GM23248 (cell line): Measurements from ENCODE around the gene SCP2. TPM values are rescaled to one million over a fixed set of nuclear protein-coding genes. Genes with fewer than 3 reads are reported as not detected.

Experiments
- DNase-seq: peaks from one replicate; pipeline ENCODE4 v3.0.0-alpha.2; 2015
- H2AFZ ChIP-seq: fragments of 200-600 bp; sonication (generic); 2 replicates; pipeline ENCODE4 v1.6.1; 2016; ENCODE audit warnings: antibody characterized with exemption
- H3F3A ChIP-seq: fragments of 200-600 bp; sonication (generic); 2 replicates; pipeline ENCODE4 v1.6.1; 2016; ENCODE audit warnings: mild to moderate bottlenecking, antibody characterized with exemption, mixed run types; ENCODE audit not compliant: insufficient read depth
- H3K27ac ChIP-seq: fragments of 200-600 bp; sonication (generic); 2 replicates; pipeline ENCODE4 v1.5.1; 2016; ENCODE audit warnings: mild to moderate bottlenecking
- H3K27me3 ChIP-seq: fragments of 200-600 bp; sonication (generic); replicated peaks from 2 replicates; pipeline ENCODE4 v1.6.1; 2016; ENCODE audit warnings: mild to moderate bottlenecking; ENCODE audit not compliant: insufficient read depth
- H3K36me3 ChIP-seq: fragments of 200-600 bp; sonication (generic); 2 replicates; pipeline ENCODE4 v1.6.1; 2016; ENCODE audit warnings: low read depth, mild to moderate bottlenecking
- H3K4me1 ChIP-seq: fragments of 200-600 bp; sonication (generic); 2 replicates; pipeline ENCODE4 v1.6.1; 2016; ENCODE audit warnings: mild to moderate bottlenecking; ENCODE audit not compliant: insufficient read depth
- H3K4me2 ChIP-seq: fragments of 200-600 bp; sonication (generic); one replicate; pipeline ENCODE4 v1.6.1; 2016; ENCODE audit warnings: mild to moderate bottlenecking; ENCODE audit not compliant: unreplicated experiment
- H3K4me3 ChIP-seq: fragments of 200-600 bp; sonication (generic); 2 replicates; pipeline ENCODE4 v1.5.1; 2016; ENCODE audit warnings: mild to moderate bottlenecking
- H3K79me2 ChIP-seq: fragments of 200-600 bp; sonication (generic); 2 replicates; pipeline ENCODE4 v1.6.1; 2016; ENCODE audit warnings: mild to moderate bottlenecking; ENCODE audit not compliant: insufficient read depth
- H3K9ac ChIP-seq: fragments of 200-600 bp; sonication (generic); 2 replicates; pipeline ENCODE4 v1.6.1; 2016; ENCODE audit warnings: mild to moderate bottlenecking
- H3K9me2 ChIP-seq: fragments of 200-600 bp; sonication (generic); 2 replicates; pipeline ENCODE4 v1.6.1; 2016; ENCODE audit warnings: mixed run types, mild to moderate bottlenecking, moderate library complexity; ENCODE audit not compliant: insufficient read depth
- H3K9me3 ChIP-seq: fragments of 200-600 bp; sonication (generic); one replicate; pipeline ENCODE4 v1.6.1; 2017; ENCODE audit warnings: low read depth
- H4K20me1 ChIP-seq: fragments of 200-600 bp; sonication (generic); 2 replicates; pipeline ENCODE4 v1.6.0; 2016; ENCODE audit not compliant: insufficient read depth
- EZH2 ChIP-seq: fragments of 200-600 bp; sonication (generic); IDR thresholded peaks from 2 replicates; pipeline ENCODE4 v1.6.1; 2018; ENCODE audit warnings: antibody characterized with exemption, mild to moderate bottlenecking; ENCODE audit not compliant: insufficient read depth, poor library complexity, severe bottlenecking
- EZH2phosphoT487 ChIP-seq: fragments of 200-600 bp; sonication (generic); IDR thresholded peaks from 2 replicates; pipeline ENCODE4 v1.6.1; 2018; ENCODE audit warnings: antibody characterized with exemption, moderate library complexity, mild to moderate bottlenecking, low read depth; ENCODE audit not compliant: insufficient read depth
- WGBS, 2 experiments: methylation state at CpG; one replicate each; pipeline ENCODE4 v1.1.6; 2015 to 2017; ENCODE audit warnings: low lambda C conversion rate in 2 of 2, low coverage in 1 of 2; ENCODE audit errors: missing lambda C conversion rate in 2 of 2; 5-methylcytosine and 5-hydroxymethylcytosine counted together
- in situ Hi-C: fragments of 300-500 bp; cut with MboI; formaldehyde crosslinking; loops from 2 replicates; pipeline ENCODE4 v1.15.0; 2020
- polyA plus RNA-seq: library from polyadenylated mRNA; unstranded; fragments of >200 nt; fragmentation: Nextera tagmentation; extraction: Ambion mirVana; gene quantifications from 2 replicates; pipeline ENCODE4 v1.2.1, GENCODE V29; 2016
- total RNA-seq: library from RNA; depleted of rRNA; stranded (reverse); fragments of >200 nt; shearing (Covaris generic); gene quantifications from 2 replicates; pipeline ENCODE4 v1.2.3, GENCODE V29; 2014

SCP2 gene
- total and polyA plus RNA-seq, 2 experiments from 2014 or later = 209 to 257 TPM

DNA sequence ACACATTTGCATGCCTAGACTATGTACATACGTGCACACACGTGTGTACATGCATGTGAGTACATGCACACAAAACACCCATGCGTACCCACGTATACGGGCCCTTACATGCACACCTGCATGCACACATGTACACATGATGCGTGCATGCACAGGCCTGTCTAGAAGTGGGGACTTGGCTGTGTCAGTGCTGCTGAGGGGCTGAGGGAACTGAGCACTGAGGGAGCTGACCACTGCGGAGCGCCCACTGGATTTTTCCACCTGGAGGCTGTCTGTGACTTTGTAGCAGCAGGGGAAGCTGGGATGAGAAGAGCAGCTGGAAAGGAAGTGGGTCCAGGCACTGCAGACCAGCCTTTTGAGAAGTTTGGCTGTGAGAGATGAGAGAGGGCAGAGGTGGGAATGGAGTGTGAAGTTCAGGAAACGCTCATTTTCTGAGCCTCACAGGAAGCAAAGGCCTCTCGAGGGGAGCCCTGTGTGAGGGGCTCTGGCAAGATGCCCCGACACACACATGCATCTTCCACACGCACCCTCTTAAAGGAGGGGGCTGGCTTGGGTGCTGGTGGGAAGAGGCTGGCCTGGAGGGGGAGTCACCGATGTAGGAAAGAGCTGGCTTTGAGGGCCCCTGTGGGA, 155.9 kb downstream of the SCP2 start:
- Histone ChIP-seq H3K27ac (no peak overlapping the region), H4K20me1 (no peaks in the 10 kb centered on the region), H3K9me3 (no peaks in the 10 kb centered on the region), H3K4me3 (no peak overlapping the region), H3K36me3 (no peaks in the 10 kb centered on the region), H3F3A (no peaks in the 10 kb centered on the region), H3K4me1 (no peaks in the 10 kb centered on the region), H3K9ac (no peak overlapping the region), H3K27me3 (no peaks in the 10 kb centered on the region), H2AFZ (no peak overlapping the region), H3K79me2 (no peaks in the 10 kb centered on the region), H3K4me2 (no peak overlapping the region), H3K9me2 (no peaks in the 10 kb centered on the region)
- 79 to 81% methylated on average over 13 of the region's 13 CpGs for WGBS, 2 experiments
- DNase-seq = no peak
- in situ Hi-C loops = no loop called here
- no peak for TF ChIP-seq EZH2
- no peak for TF ChIP-seq EZH2phosphoT487

GRCh38 chr1:53083636-53084588, 156.8 kb downstream of the SCP2 start:
- Histone ChIP-seq H3K79me2 (no peaks in the 10 kb centered on the region), H3K4me3 (no peak overlapping the region), H3K27ac (no peak overlapping the region), H4K20me1 (no peaks in the 10 kb centered on the region), H3K36me3 (no peaks in the 10 kb centered on the region), H3F3A (no peaks in the 10 kb centered on the region), H3K9me2 (no peaks in the 10 kb centered on the region), H3K4me2 (no peak overlapping the region), H3K9ac (no peak overlapping the region), H3K9me3 (no peaks in the 10 kb centered on the region), H3K4me1 (peaks cover under 1% of the 10 kb centered on the region; the same call in 1 of the 2 replicates), H3K27me3 (no peaks in the 10 kb centered on the region), H2AFZ (no peak overlapping the region)
- TF ChIP-seq EZH2 = no peak
- TF ChIP-seq EZH2phosphoT487 = no peak
- in situ Hi-C loops = no loop called here
- WGBS, 2 experiments = 68 to 71% methylated on average over 14 to 17 of the region's 17 CpGs
- no peak for DNase-seq

DNA sequence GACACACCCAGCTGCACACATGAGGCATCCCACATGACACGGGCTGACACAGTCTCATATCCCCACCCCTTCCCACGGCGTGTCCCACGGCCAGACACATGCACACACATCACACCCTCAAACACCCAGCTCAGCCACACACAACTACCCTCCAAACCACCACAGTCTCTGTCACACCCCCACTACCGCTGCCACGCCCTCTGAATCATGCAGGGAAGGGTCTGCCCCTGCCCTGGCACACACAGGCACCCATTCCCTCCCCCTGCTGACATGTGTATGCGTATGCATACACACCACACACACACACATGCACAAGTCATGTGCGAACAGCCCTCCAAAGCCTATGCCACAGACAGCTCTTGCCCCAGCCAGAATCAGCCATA, 157.5 kb downstream of the SCP2 start:
- H3K9ac ChIP-seq = no peak overlapping the region
- H3K79me2 ChIP-seq = no peaks in the 10 kb centered on the region
- H3K4me2 ChIP-seq = no peak overlapping the region
- 58 to 60% methylated on average over 8 of the region's 8 CpGs for WGBS, 2 experiments
- H2AFZ ChIP-seq = no peak overlapping the region
- no peak overlapping the region for H3K4me3 ChIP-seq
- in situ Hi-C loops = no loop called here
- H4K20me1 ChIP-seq = no peaks in the 10 kb centered on the region
- no peaks in the 10 kb centered on the region for H3K27me3 ChIP-seq
- H3F3A ChIP-seq = no peaks in the 10 kb centered on the region
- H3K9me3 ChIP-seq = no peaks in the 10 kb centered on the region
- no peak overlapping the region for H3K27ac ChIP-seq
- TF ChIP-seq EZH2 (no peak), EZH2phosphoT487 (no peak)
- no peaks in the 10 kb centered on the region for H3K36me3 ChIP-seq
- H3K9me2 ChIP-seq = no peaks in the 10 kb centered on the region
- peaks cover 7% of the 10 kb centered on the region for H3K4me1 ChIP-seq
- no peak for DNase-seq

- Histone ChIP-seq H3F3A (no peaks in the 10 kb centered on the region), H4K20me1 (no peaks in the 10 kb centered on the region), H3K9me2 (no peaks in the 10 kb centered on the region), H3K9me3 (no peaks in the 10 kb centered on the region), H3K27me3 (no peaks in the 10 kb centered on the region), H3K4me2 (no peak overlapping the region), H3K79me2 (no peaks in the 10 kb centered on the region), H3K4me1 (peaks cover 8% of the 10 kb centered on the region), H3K36me3 (no peaks in the 10 kb centered on the region), H3K4me3 (no peak overlapping the region), H3K9ac (no peak overlapping the region), H2AFZ (no peak overlapping the region), H3K27ac (no peak overlapping the region)
- in situ Hi-C loops = no loop called here
- TF ChIP-seq EZH2phosphoT487 = no peak
- TF ChIP-seq EZH2 = no peak
- WGBS, 2 experiments = 88% methylated on average over 8 of the region's 8 CpGs
- DNase-seq = no peak
Observed at GRCh38 chr1:53085405-53085804, 158.3 kb downstream of the SCP2 start.
